Neural progenitor cell (in vitro differentiated cells): Measurements from ENCODE around the gene RBM15B. TPM values are rescaled to one million over a fixed set of nuclear protein-coding genes. Genes with fewer than 3 reads are reported as not detected.
A peak's percentile ranks its signal among the peaks of the same experiment; 100 is the strongest.

ENCODE experiments used
- DNase-seq: peaks from one replicate; pipeline ENCODE4 v3.0.0-alpha.2; 2016; ENCODE audit warnings: low spot score
- H2AFZ ChIP-seq: fragments of 200-600 bp; sonication (generic); replicated peaks from 2 replicates; pipeline ENCODE4 v1.6.1; 2016; ENCODE audit warnings: antibody characterized with exemption
- H3F3A ChIP-seq: fragments of 200-600 bp; sonication (generic); 2 replicates; pipeline ENCODE4 v1.6.1; 2016; ENCODE audit warnings: antibody characterized with exemption, low read depth
- H3K27ac ChIP-seq: fragments of 200-600 bp; sonication (generic); 2 replicates; pipeline ENCODE4 v1.5.1; 2016; ENCODE audit warnings: mild to moderate bottlenecking
- H3K27me3 ChIP-seq: fragments of 200-600 bp; sonication (generic); 2 replicates; pipeline ENCODE4 v1.6.1; 2016; ENCODE audit warnings: mild to moderate bottlenecking, moderate library complexity
- H3K36me3 ChIP-seq: fragments of 200-600 bp; sonication (generic); 2 replicates; pipeline ENCODE4 v1.5.1; 2016
- H3K4me1 ChIP-seq: fragments of 200-600 bp; sonication (generic); 2 replicates; pipeline ENCODE4 v1.6.1; 2016; ENCODE audit warnings: mixed run types
- H3K4me2 ChIP-seq: fragments of 200-600 bp; sonication (generic); 2 replicates; pipeline ENCODE4 v1.6.1; 2016
- H3K4me3 ChIP-seq: fragments of 200-600 bp; sonication (generic); 2 replicates; pipeline ENCODE4 v1.5.1; 2016
- H3K79me2 ChIP-seq: fragments of 200-600 bp; sonication (generic); 2 replicates; pipeline ENCODE4 v1.6.1; 2016; ENCODE audit warnings: low read depth
- H3K9ac ChIP-seq: fragments of 200-600 bp; sonication (generic); 2 replicates; pipeline ENCODE4 v1.6.1; 2016
- H3K9me3 ChIP-seq: fragments of 200-600 bp; sonication (generic); 2 replicates; pipeline ENCODE4 v1.5.1; 2016; ENCODE audit warnings: low read depth
- H4K20me1 ChIP-seq: fragments of 200-600 bp; sonication (generic); 2 replicates; pipeline ENCODE4 v1.6.1; 2016; ENCODE audit warnings: low read depth
- H3K27ac Mint-ChIP-seq: 3 replicates; pipeline ENCODE4 v1.8.0; 2021; ENCODE audit warnings: mixed read lengths
- H3K27me3 Mint-ChIP-seq: 2 replicates; pipeline ENCODE4 v1.8.0; 2022; ENCODE audit warnings: low read depth, mild to moderate bottlenecking, inconsistent platforms, moderate library complexity, mixed read lengths; ENCODE audit not compliant: insufficient read depth
- H3K36me3 Mint-ChIP-seq: 3 replicates; pipeline ENCODE4 v1.8.0; 2021; ENCODE audit warnings: mixed read lengths
- H3K4me1 Mint-ChIP-seq: 3 replicates; pipeline ENCODE4 v1.8.0; 2021; ENCODE audit warnings: mixed read lengths
- H3K4me3 Mint-ChIP-seq: 3 replicates; pipeline ENCODE4 v1.8.0; 2021; ENCODE audit warnings: mild to moderate bottlenecking, moderate library complexity, mixed read lengths
- H3K9me3 Mint-ChIP-seq: 3 replicates; pipeline ENCODE4 v1.8.0; 2020; ENCODE audit warnings: mixed read lengths
- CTCF ChIP-seq: fragments of 200-600 bp; sonication (generic); IDR thresholded peaks from 2 replicates; pipeline ENCODE4 v1.5.1; 2017; ENCODE audit warnings: antibody characterized with exemption, mild to moderate bottlenecking
- EZH2 ChIP-seq: fragments of 200-600 bp; sonication (generic); IDR thresholded peaks from 2 replicates; pipeline ENCODE4 v1.6.1; 2017; ENCODE audit warnings: antibody characterized with exemption, mild to moderate bottlenecking, moderate library complexity
- EZH2phosphoT487 ChIP-seq: fragments of 200-600 bp; sonication (generic); IDR thresholded peaks from 2 replicates; pipeline ENCODE4 v1.6.1; 2017; ENCODE audit warnings: antibody characterized with exemption
- total RNA-seq: library from RNA; depleted of rRNA; stranded (reverse); fragments of >200 nt; gene quantifications from 2 replicates; pipeline ENCODE4 v1.2.3, GENCODE V29; 2015; ENCODE audit warnings: low replicate concordance

Gene RBM15B
- total RNA-seq, 1 donor from 2014 or later: 28.1 TPM

DNA sequence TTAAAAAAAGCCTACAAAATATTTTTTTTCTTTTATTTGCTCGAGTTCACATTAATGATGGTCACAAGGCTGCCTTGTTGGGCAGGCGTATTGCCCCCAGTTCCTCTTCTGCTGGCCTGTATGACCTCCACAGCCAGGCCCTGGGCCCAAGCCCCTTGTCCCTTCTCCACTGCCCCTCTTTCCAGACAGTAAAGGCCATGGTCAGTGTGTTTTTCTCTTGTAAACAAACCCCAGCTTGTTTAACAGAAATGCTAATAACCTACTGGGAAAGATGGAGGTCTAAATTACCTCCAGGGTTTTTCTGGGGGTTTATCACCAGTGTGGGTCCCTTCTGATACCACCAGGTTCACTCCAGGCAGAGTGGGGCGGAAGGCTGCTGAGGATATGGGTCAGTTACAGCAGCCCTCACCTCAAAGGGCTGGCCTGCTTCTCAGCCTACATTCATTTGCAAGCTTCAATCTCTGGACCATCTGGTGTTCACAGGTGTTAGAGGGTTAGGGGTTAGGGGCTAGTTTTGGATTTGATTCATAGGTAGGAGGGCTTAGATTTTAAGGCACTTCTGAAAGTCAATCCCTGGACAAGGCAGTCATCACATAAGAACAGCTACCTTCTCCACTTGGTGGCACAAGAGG lies 8.0 kb upstream of the RBM15B start:
- Histone ChIP-seq H3F3A (peaks cover 32% of the 10 kb centered on the region), H3K79me2 (peaks cover 45% of the 10 kb centered on the region), H4K20me1 (peaks cover 23% of the 10 kb centered on the region), H3K4me1 (peaks cover 22% of the 10 kb centered on the region), H2AFZ (no peak overlapping the region), H3K4me3 (peak overlapping the region; percentile 79), H3K36me3 (no peaks in the 10 kb centered on the region), H3K9ac (no peak overlapping the region), H3K4me2 (peak overlapping the region; percentile 90), H3K9me3 (no peaks in the 10 kb centered on the region), H3K27ac (no peak overlapping the region), H3K27me3 (no peaks in the 10 kb centered on the region)
- TF ChIP-seq CTCF (no peak), EZH2 (no peak), EZH2phosphoT487 (no peak)
- H3K36me3 Mint-ChIP-seq: peaks cover 13% of the 10 kb centered on the region
- H3K4me3 Mint-ChIP-seq: peak overlapping the region; percentile 99
- peaks cover 12% of the 10 kb centered on the region for H3K27me3 Mint-ChIP-seq
- H3K4me1 Mint-ChIP-seq: peaks cover 31% of the 10 kb centered on the region
- H3K27ac Mint-ChIP-seq: peak overlapping the region; percentile 42
- no peak for DNase-seq
- H3K9me3 Mint-ChIP-seq: no peaks in the 10 kb centered on the region

- peaks cover 44% of the 10 kb centered on the region for H3F3A ChIP-seq
- H3K79me2 ChIP-seq: peaks cover 45% of the 10 kb centered on the region
- peak; percentile 46 for DNase-seq
- peak overlapping the region; percentile 97 for H3K27ac ChIP-seq
- peaks cover 22% of the 10 kb centered on the region for H3K4me1 ChIP-seq
- no peaks in the 10 kb centered on the region for H3K36me3 ChIP-seq
- H2AFZ ChIP-seq: peak overlapping the region; percentile 77
- peaks cover 18% of the 10 kb centered on the region for H3K36me3 Mint-ChIP-seq
- peak overlapping the region; percentile 90 for H3K4me2 ChIP-seq
- H3K27ac Mint-ChIP-seq: peak overlapping the region; percentile 100
- TF ChIP-seq CTCF (no peak), EZH2 (no peak), EZH2phosphoT487 (no peak)
- no peaks in the 10 kb centered on the region for H3K9me3 Mint-ChIP-seq
- H3K27me3 Mint-ChIP-seq: peaks cover 13% of the 10 kb centered on the region
- peak overlapping the region; percentile 99 for H3K4me3 Mint-ChIP-seq
- no peaks in the 10 kb centered on the region for H3K27me3 ChIP-seq
- peak overlapping the region; percentile 91 for H3K9ac ChIP-seq
- H3K9me3 ChIP-seq: no peaks in the 10 kb centered on the region
- H4K20me1 ChIP-seq: peaks cover 34% of the 10 kb centered on the region
- H3K4me1 Mint-ChIP-seq: peaks cover 36% of the 10 kb centered on the region
- H3K4me3 ChIP-seq: peak overlapping the region; percentile 79
These were observed 6.9 kb upstream of the RBM15B start for GRCh38 chr3:51384055-51384725.

DNA sequence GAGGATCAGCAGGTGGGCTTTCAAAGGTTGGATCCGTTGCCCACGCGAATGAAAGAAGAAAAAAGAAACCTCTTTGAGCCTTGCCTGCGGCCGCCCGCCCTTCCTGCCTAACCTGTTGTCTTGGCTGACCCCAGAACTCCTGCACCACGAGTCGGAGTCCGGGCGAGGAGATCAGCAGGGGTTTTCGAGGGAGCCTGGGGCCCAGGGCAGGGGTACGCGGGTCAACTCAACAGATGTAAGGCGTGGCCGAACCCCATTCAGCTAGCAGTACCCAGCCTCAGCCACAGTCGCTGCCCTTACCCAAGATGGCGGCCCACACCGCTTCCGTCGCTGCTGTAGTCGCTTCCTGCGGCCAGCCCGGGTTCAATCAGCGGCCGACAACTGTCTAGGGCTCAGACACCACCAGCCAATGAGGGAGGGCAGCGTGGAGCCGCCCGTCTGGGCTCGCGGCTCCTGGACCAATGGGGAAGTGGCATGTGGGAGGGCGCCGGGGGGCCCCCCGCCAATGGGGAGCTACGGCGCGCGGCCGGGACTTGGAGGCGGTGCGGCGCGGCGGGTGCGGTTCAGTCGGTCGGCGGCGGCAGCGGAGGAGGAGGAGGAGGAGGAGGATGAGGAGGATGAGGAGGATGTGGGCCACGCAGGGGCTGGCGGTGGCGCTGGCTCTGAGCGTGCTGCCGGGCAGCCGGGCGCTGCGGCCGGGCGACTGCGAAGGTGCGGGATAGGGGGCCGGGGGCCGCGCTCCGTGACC lies 6.2 kb upstream of the RBM15B start, which contains the start of gene MANF:
Gene MANF (plus strand): TSS at position 566 of the 748 bp plus-strand sequence. CDS start 52 bp downstream, at position 618.
- Mint-ChIP-seq H3K27me3 (peaks cover 10% of the 10 kb centered on the region), H3K27ac (peak within 1 kb of the TSS; percentile 100), H3K4me1 (peaks cover 36% of the 10 kb centered on the region), H3K4me3 (peak within 1 kb of the TSS; percentile 99), H3K36me3 (peaks cover 24% of the 10 kb centered on the region), H3K9me3 (no peaks in the 10 kb centered on the region)
- Histone ChIP-seq H2AFZ (peak within 1 kb of the TSS; percentile 77), H3K27ac (peak within 1 kb of the TSS; percentile 97), H3K4me1 (peaks cover 22% of the 10 kb centered on the region), H4K20me1 (peaks cover 36% of the 10 kb centered on the region), H3K79me2 (peaks cover 48% of the 10 kb centered on the region), H3K4me3 (peak within 1 kb of the TSS; percentile 79), H3K4me2 (peak within 1 kb of the TSS; percentile 90), H3F3A (peaks cover 51% of the 10 kb centered on the region), H3K36me3 (no peaks in the 10 kb centered on the region), H3K9me3 (no peaks in the 10 kb centered on the region), H3K27me3 (no peaks in the 10 kb centered on the region), H3K9ac (peak within 1 kb of the TSS; percentile 91)
- peak; percentile 99 for DNase-seq
- TF ChIP-seq CTCF: no peak
- no peak for TF ChIP-seq EZH2
- TF ChIP-seq EZH2phosphoT487: no peak
